MCF 10A (cell line): ENCODE results near the gene BAZ2B. TPM values are rescaled to one million over a fixed set of nuclear protein-coding genes. Genes with fewer than 3 reads are reported as not detected.

Experiments used
- BruUV-seq: library from RNA; stranded (reverse); fragments of 400-500 nt; replicated peaks from 2 replicates; lab custom pipeline; 2021; lab: Mats Ljungman, UMichigan
- CTCF ChIA-PET: fragments of 300-600 bp; sonication (Branson Sonifier 250); formaldehyde crosslinking; extraction: SDS; loops from one replicate; lab custom pipeline; 2021; ENCODE audit warnings: antibody characterized with exemption, inconsistent platforms; lab: Yijun Ruan, JAX
- POLR2A ChIA-PET: fragments of 300-600, 350-650 bp; sonication (Branson Sonifier 250); formaldehyde crosslinking; extraction: SDS; loops from one replicate; lab custom pipeline; 2020; ENCODE audit warnings: antibody characterized with exemption, inconsistent platforms; lab: Yijun Ruan, JAX
- DNase-seq: peaks from one replicate; pipeline ENCODE4 v3.0.0-alpha.2; 2018; ENCODE audit not compliant: unreplicated experiment
- H3K27ac Mint-ChIP-seq: one replicate; pipeline ENCODE4 v1.8.0; 2022; ENCODE audit warnings: mild to moderate bottlenecking, low read depth, mixed read lengths; ENCODE audit not compliant: unreplicated experiment
- H3K27me3 Mint-ChIP-seq: one replicate; pipeline ENCODE4 v1.8.0; 2022; ENCODE audit warnings: mixed read lengths; ENCODE audit not compliant: insufficient read depth, unreplicated experiment
- H3K36me3 Mint-ChIP-seq: one replicate; pipeline ENCODE4 v1.8.0; 2022; ENCODE audit warnings: mild to moderate bottlenecking, moderate library complexity, mixed read lengths; ENCODE audit not compliant: insufficient read depth, unreplicated experiment
- H3K4me1 Mint-ChIP-seq: one replicate; pipeline ENCODE4 v1.8.0; 2022; ENCODE audit warnings: mixed read lengths; ENCODE audit not compliant: insufficient read depth, unreplicated experiment
- H3K4me3 Mint-ChIP-seq: one replicate; pipeline ENCODE4 v1.8.0; 2022; ENCODE audit warnings: mild to moderate bottlenecking, moderate library complexity, mixed read lengths; ENCODE audit not compliant: unreplicated experiment
- H3K9me3 Mint-ChIP-seq: one replicate; pipeline ENCODE4 v1.8.0; 2022; ENCODE audit warnings: mixed read lengths; ENCODE audit not compliant: unreplicated experiment
- CTCF ChIP-seq: fragments of 200-600 bp; IDR thresholded peaks from one replicate; pipeline ENCODE4 v1.8.0; 2022; ENCODE audit warnings: antibody characterized with exemption, mild to moderate bottlenecking; ENCODE audit not compliant: unreplicated experiment
- intact Hi-C: fragments of 100-400 bp; cut with micrococcal nuclease; formaldehyde crosslinking; loops from 2 replicates; pipeline ENCODE4 v1.14.1; 2022
- total RNA-seq: library from RNA; stranded (reverse); gene quantifications from 2 replicates; pipeline ENCODE4 v1.2.3, GENCODE V29; 2022

The BAZ2B gene
- total RNA-seq, 1 experiment from 2014 or later = 51.8 TPM

GRCh38 chr2:159609811-159610549 lies 6.4 kb downstream of the BAZ2B start:
- no TSS peak for BruUV-seq
- Mint-ChIP-seq H3K4me3 (no peak overlapping the region), H3K4me1 (peaks cover 31% of the 10 kb centered on the region), H3K27me3 (no peaks in the 10 kb centered on the region), H3K9me3 (no peaks in the 10 kb centered on the region), H3K36me3 (no peaks in the 10 kb centered on the region), H3K27ac (no peak overlapping the region)
- POLR2A ChIA-PET = interaction anchor here (0.6 to 11.1 kb wide), 9 partner anchors 8 to 348 kb away, joined by 3 to 262 read pairs (median 5); partner anchors contain the start of gene MARCHF7
- intact Hi-C loops = no loop called here
- CTCF ChIA-PET = interaction anchor here (0.6 to 1.1 kb wide), 4 partner anchors 10 to 97 kb away, joined by 3 to 4 read pairs (median 4); no protein-coding TSS in a partner anchor
- TF ChIP-seq CTCF = no peak
- no peak for DNase-seq

DNA sequence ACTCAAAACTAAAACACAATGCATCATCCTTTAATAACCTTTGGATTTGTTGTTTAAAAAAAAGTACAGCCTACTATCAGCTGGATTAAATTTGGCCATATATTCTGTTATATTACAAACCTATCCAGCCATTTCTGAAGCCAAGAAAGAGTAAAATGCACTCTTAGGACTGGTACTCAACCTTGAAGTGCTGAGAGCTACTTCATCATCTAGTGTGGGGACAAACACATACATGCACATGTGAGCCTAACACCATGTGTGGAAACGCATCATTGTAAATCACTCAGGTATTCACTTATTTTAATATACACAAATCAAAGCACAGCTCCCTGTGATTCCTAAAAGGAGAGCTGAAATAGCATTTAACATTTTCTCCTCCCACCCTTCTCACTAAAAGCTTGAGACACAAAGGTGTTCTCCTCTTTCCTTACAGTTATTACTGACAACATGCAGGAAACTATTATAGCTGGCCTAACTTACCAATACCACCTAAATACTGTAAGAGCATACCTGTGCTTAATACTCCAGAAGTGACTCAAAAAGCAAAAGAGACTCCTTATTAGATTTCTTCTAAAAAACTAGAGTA lies 7.5 kb downstream of the BAZ2B start:
- ChIA-PET POLR2A (interaction anchor here (0.5 to 11.1 kb wide), 9 partner anchors 9 to 111 kb away, joined by 3 to 262 read pairs (median 5); partner anchors contain the start of gene MARCHF7), CTCF (interaction anchor here (0.6 to 1.3 kb wide), 6 partner anchors 8 to 99 kb away, joined by 3 to 4 read pairs (median 4); no protein-coding TSS in a partner anchor)
- BruUV-seq = no TSS peak
- Mint-ChIP-seq H3K27ac (no peak overlapping the region), H3K9me3 (no peaks in the 10 kb centered on the region), H3K4me1 (peaks cover 31% of the 10 kb centered on the region), H3K36me3 (no peaks in the 10 kb centered on the region), H3K4me3 (no peak overlapping the region), H3K27me3 (no peaks in the 10 kb centered on the region)
- no peak for DNase-seq
- intact Hi-C loops = no loop called here
- no peak for TF ChIP-seq CTCF

DNA sequence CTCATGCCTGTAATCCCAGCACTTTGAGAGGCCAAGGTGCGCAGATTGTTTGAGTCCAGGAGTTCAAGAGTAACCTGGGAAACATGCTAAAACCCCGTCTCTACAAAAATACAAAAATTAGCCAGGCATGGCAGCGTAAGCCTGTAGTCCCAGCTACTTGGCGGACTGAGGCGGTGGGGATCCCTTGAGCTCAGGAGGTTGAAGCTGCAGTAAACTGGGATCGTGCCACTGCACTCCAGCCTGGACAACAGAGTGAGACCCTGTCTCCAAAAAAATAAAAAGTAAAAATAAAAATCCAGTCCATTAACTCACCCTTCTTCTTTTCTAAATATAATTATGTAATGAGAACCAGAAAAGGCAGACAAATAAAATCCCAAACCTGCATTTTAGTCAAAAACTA lies 8.2 kb downstream of the BAZ2B start:
- H3K27ac Mint-ChIP-seq = no peak overlapping the region
- intact Hi-C loops = no loop called here
- no peaks in the 10 kb centered on the region for H3K9me3 Mint-ChIP-seq
- no peaks in the 10 kb centered on the region for H3K36me3 Mint-ChIP-seq
- CTCF ChIA-PET = interaction anchor here (0.7 to 1.3 kb wide), 3 partner anchors 8 to 156 kb away, joined by 3 to 4 read pairs (median 4); no protein-coding TSS in a partner anchor
- no peak overlapping the region for H3K4me3 Mint-ChIP-seq
- peaks cover 31% of the 10 kb centered on the region for H3K4me1 Mint-ChIP-seq
- no TSS peak for BruUV-seq
- H3K27me3 Mint-ChIP-seq = no peaks in the 10 kb centered on the region
- no peak for DNase-seq
- POLR2A ChIA-PET = interaction anchor here (1.0 to 11.1 kb wide), 5 partner anchors 10 to 92 kb away, joined by 3 to 209 read pairs (median 5); no protein-coding TSS in a partner anchor
- TF ChIP-seq CTCF = no peak

DNA sequence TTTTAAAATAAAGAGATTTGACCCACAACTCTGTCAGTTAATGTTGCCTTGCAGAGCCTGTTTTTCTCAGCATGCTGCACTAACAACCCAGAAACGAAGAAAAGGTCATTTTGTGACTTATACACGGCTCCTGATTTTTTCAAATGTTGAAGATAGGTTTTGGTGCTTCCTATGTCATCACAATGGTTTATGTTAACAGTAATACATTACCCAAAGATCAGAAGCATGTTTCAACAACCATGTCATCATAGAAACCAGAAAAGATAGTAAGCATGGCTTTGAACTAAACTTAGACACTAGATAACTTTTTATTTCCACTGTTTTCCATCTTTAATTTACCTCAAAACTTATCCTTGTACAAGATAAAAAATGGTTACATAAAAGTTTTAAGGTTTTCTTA lies 10.1 kb downstream of the BAZ2B start:
- Mint-ChIP-seq H3K4me3 (no peak overlapping the region), H3K27me3 (no peaks in the 10 kb centered on the region), H3K4me1 (peaks cover 17% of the 10 kb centered on the region), H3K9me3 (no peaks in the 10 kb centered on the region), H3K36me3 (no peaks in the 10 kb centered on the region), H3K27ac (no peak overlapping the region)
- intact Hi-C loops = no loop called here
- no TSS peak for BruUV-seq
- TF ChIP-seq CTCF = no peak
- ChIA-PET CTCF (no interaction called here), POLR2A (interaction anchor here (1.3 to 7.8 kb wide), 3 partner anchors 9 to 231 kb away, joined by 4 to 135 read pairs (median 16); partner anchors contain the start of gene BAZ2B)
- DNase-seq = no peak
